Measurements from ENCODE around the gene TMEM263.

- TF ChIP-seq CTCF (IDR thresholded peaks at IDR 0.05) (no peak), POLR2A (IDR thresholded peaks at IDR 0.05) (no peak)
Observed at GRCh38 chr12:106950591-106950990, 5.1 kb upstream of the TMEM263 start.

All from tibial nerve (tissue), 3 donors.